Osteoblast (primary cell): ENCODE results near the gene ZBTB21. TPM values are rescaled to one million over a fixed set of nuclear protein-coding genes. Genes with fewer than 3 reads are reported as not detected.
A peak's percentile ranks its signal among the peaks of the same experiment; 100 is the strongest.

Experiments
- DNase-seq: peaks from one replicate; pipeline ENCODE4 v3.0.0; 2011; ENCODE audit warnings: low spot score, mixed read lengths; ENCODE audit not compliant: insufficient read length; ENCODE audit errors: missing footprints
- H2AFZ ChIP-seq: 2 replicates; pipeline ENCODE4 v1.6.0; 2011; ENCODE audit warnings: mild to moderate bottlenecking, low read length
- H3K27ac ChIP-seq: 2 replicates; pipeline ENCODE4 v1.5.1; 2011; ENCODE audit warnings: mild to moderate bottlenecking, low read depth, low read length, moderate library complexity
- H3K27me3 ChIP-seq: 2 replicates; pipeline ENCODE4 v1.6.0; 2012; ENCODE audit warnings: mild to moderate bottlenecking, control low read depth, inconsistent platforms, low read length, moderate library complexity; ENCODE audit not compliant: insufficient read depth
- H3K36me3 ChIP-seq: 2 replicates; pipeline ENCODE4 v1.5.1; 2011; ENCODE audit warnings: mild to moderate bottlenecking, low read length, control low read depth, moderate library complexity; ENCODE audit not compliant: insufficient read depth
- H3K4me1 ChIP-seq: 2 replicates; pipeline ENCODE4 v1.5.1; 2011; ENCODE audit warnings: mild to moderate bottlenecking, low read length, control low read depth, moderate library complexity; ENCODE audit not compliant: insufficient read depth
- H3K4me2 ChIP-seq: 2 replicates; pipeline ENCODE4 v1.6.0; 2011; ENCODE audit warnings: mild to moderate bottlenecking, low read length; ENCODE audit not compliant: insufficient read depth
- H3K4me3 ChIP-seq: fragments of 200-600 bp; sonication (generic); 3 replicates; pipeline ENCODE4 v1.5.1; 2012; ENCODE audit warnings: mild to moderate bottlenecking, low read length, inconsistent platforms; ENCODE audit not compliant: insufficient read depth
- H3K79me2 ChIP-seq: 2 replicates; pipeline ENCODE4 v1.6.0; 2012; ENCODE audit warnings: mild to moderate bottlenecking, low read length, control low read depth, inconsistent platforms; ENCODE audit not compliant: insufficient read depth
- H3K9me3 ChIP-seq: 2 replicates; pipeline ENCODE4 v1.5.1; 2011; ENCODE audit warnings: low read depth, low read length, control low read depth
- H4K20me1 ChIP-seq: 2 replicates; pipeline ENCODE4 v1.6.0; 2012; ENCODE audit warnings: mild to moderate bottlenecking, low read length, control low read depth; ENCODE audit not compliant: insufficient read depth
- CTCF ChIP-seq: IDR thresholded peaks from 2 replicates; pipeline ENCODE4 v1.5.1; 2011; ENCODE audit warnings: mild to moderate bottlenecking, low read depth, low read length, moderate library complexity; ENCODE audit errors: extremely low read depth
- total RNA-seq: library from RNA; depleted of rRNA; stranded (reverse); fragments of >200 nt; gene quantifications from 2 replicates; pipeline ENCODE4 v1.2.3, GENCODE V29; 2012

Gene ZBTB21
- total RNA-seq, 1 donor = 12.7 TPM

- peaks cover 19% of the 10 kb centered on the region for H3K4me1 ChIP-seq
- H3K4me3 ChIP-seq = peak overlapping the region; percentile 47
- peak; percentile 29 for TF ChIP-seq CTCF
- peak; percentile 98 for DNase-seq
- H3K27ac ChIP-seq = peak overlapping the region; percentile 100
- no peaks in the 10 kb centered on the region for H3K36me3 ChIP-seq
- H2AFZ ChIP-seq = peak overlapping the region; percentile 54
- H3K27me3 ChIP-seq = no peaks in the 10 kb centered on the region
- peak overlapping the region; percentile 73 for H3K4me2 ChIP-seq
- H4K20me1 ChIP-seq = no peaks in the 10 kb centered on the region
- no peaks in the 10 kb centered on the region for H3K9me3 ChIP-seq
- H3K79me2 ChIP-seq = no peaks in the 10 kb centered on the region
Observed at GRCh38 chr21:42047821-42048613, 37.9 kb upstream of the ZBTB21 start.

GRCh38 chr21:42044871-42045495 is 34.8 kb upstream of the ZBTB21 start:
- Histone ChIP-seq H3K27ac (no peak overlapping the region), H3K79me2 (no peaks in the 10 kb centered on the region), H3K9me3 (no peaks in the 10 kb centered on the region), H3K27me3 (no peaks in the 10 kb centered on the region), H3K36me3 (no peaks in the 10 kb centered on the region), H3K4me3 (no peak overlapping the region), H2AFZ (no peak overlapping the region), H3K4me2 (no peak overlapping the region), H4K20me1 (no peaks in the 10 kb centered on the region), H3K4me1 (peaks cover 37% of the 10 kb centered on the region)
- TF ChIP-seq CTCF = no peak
- peak; percentile 30 for DNase-seq

GRCh38 chr21:42043961-42044360 is 33.8 kb upstream of the ZBTB21 start:
- Histone ChIP-seq H3K79me2 (no peaks in the 10 kb centered on the region), H3K36me3 (no peaks in the 10 kb centered on the region), H3K27ac (no peak overlapping the region), H3K9me3 (no peaks in the 10 kb centered on the region), H3K4me3 (no peak overlapping the region), H2AFZ (no peak overlapping the region), H3K27me3 (no peaks in the 10 kb centered on the region), H3K4me2 (no peak overlapping the region), H3K4me1 (peaks cover 47% of the 10 kb centered on the region), H4K20me1 (no peaks in the 10 kb centered on the region)
- no peak for DNase-seq
- no peak for TF ChIP-seq CTCF

GRCh38 chr21:42043201-42043895 is 33.2 kb upstream of the ZBTB21 start:
- no peak for TF ChIP-seq CTCF
- Histone ChIP-seq H3K27me3 (no peaks in the 10 kb centered on the region), H2AFZ (no peak overlapping the region), H3K27ac (no peak overlapping the region), H3K4me2 (no peak overlapping the region), H3K79me2 (no peaks in the 10 kb centered on the region), H3K4me1 (peaks cover 41% of the 10 kb centered on the region), H3K4me3 (no peak overlapping the region), H3K36me3 (no peaks in the 10 kb centered on the region), H4K20me1 (no peaks in the 10 kb centered on the region), H3K9me3 (no peaks in the 10 kb centered on the region)
- DNase-seq = peak; percentile 37
